Osteoblast (primary cell): ENCODE measurements around the gene DVL1. TPM values are rescaled to one million over a fixed set of nuclear protein-coding genes. Genes with fewer than 3 reads are reported as not detected.

Experiments
- DNase-seq: peaks from one replicate; pipeline ENCODE4 v3.0.0; 2011; ENCODE audit warnings: low spot score, mixed read lengths; ENCODE audit not compliant: insufficient read length; ENCODE audit errors: missing footprints
- H2AFZ ChIP-seq: 2 replicates; pipeline ENCODE4 v1.6.0; 2011; ENCODE audit warnings: mild to moderate bottlenecking, low read length
- H3K27ac ChIP-seq: 2 replicates; pipeline ENCODE4 v1.5.1; 2011; ENCODE audit warnings: mild to moderate bottlenecking, low read depth, low read length, moderate library complexity
- H3K27me3 ChIP-seq: 2 replicates; pipeline ENCODE4 v1.6.0; 2012; ENCODE audit warnings: mild to moderate bottlenecking, control low read depth, inconsistent platforms, low read length, moderate library complexity; ENCODE audit not compliant: insufficient read depth
- H3K36me3 ChIP-seq: 2 replicates; pipeline ENCODE4 v1.5.1; 2011; ENCODE audit warnings: mild to moderate bottlenecking, low read length, control low read depth, moderate library complexity; ENCODE audit not compliant: insufficient read depth
- H3K4me1 ChIP-seq: 2 replicates; pipeline ENCODE4 v1.5.1; 2011; ENCODE audit warnings: mild to moderate bottlenecking, low read length, control low read depth, moderate library complexity; ENCODE audit not compliant: insufficient read depth
- H3K4me2 ChIP-seq: 2 replicates; pipeline ENCODE4 v1.6.0; 2011; ENCODE audit warnings: mild to moderate bottlenecking, low read length; ENCODE audit not compliant: insufficient read depth
- H3K4me3 ChIP-seq: fragments of 200-600 bp; sonication (generic); 3 replicates; pipeline ENCODE4 v1.5.1; 2012; ENCODE audit warnings: mild to moderate bottlenecking, low read length, inconsistent platforms; ENCODE audit not compliant: insufficient read depth
- H3K79me2 ChIP-seq: 2 replicates; pipeline ENCODE4 v1.6.0; 2012; ENCODE audit warnings: mild to moderate bottlenecking, low read length, control low read depth, inconsistent platforms; ENCODE audit not compliant: insufficient read depth
- H3K9me3 ChIP-seq: 2 replicates; pipeline ENCODE4 v1.5.1; 2011; ENCODE audit warnings: low read depth, low read length, control low read depth
- H4K20me1 ChIP-seq: 2 replicates; pipeline ENCODE4 v1.6.0; 2012; ENCODE audit warnings: mild to moderate bottlenecking, low read length, control low read depth; ENCODE audit not compliant: insufficient read depth
- CTCF ChIP-seq: IDR thresholded peaks from 2 replicates; pipeline ENCODE4 v1.5.1; 2011; ENCODE audit warnings: mild to moderate bottlenecking, low read depth, low read length, moderate library complexity; ENCODE audit errors: extremely low read depth
- total RNA-seq: library from RNA; depleted of rRNA; stranded (reverse); fragments of >200 nt; gene quantifications from 2 replicates; pipeline ENCODE4 v1.2.3, GENCODE V29; 2012

The DVL1 gene
- total RNA-seq, 1 donor = 73.5 TPM

DNA sequence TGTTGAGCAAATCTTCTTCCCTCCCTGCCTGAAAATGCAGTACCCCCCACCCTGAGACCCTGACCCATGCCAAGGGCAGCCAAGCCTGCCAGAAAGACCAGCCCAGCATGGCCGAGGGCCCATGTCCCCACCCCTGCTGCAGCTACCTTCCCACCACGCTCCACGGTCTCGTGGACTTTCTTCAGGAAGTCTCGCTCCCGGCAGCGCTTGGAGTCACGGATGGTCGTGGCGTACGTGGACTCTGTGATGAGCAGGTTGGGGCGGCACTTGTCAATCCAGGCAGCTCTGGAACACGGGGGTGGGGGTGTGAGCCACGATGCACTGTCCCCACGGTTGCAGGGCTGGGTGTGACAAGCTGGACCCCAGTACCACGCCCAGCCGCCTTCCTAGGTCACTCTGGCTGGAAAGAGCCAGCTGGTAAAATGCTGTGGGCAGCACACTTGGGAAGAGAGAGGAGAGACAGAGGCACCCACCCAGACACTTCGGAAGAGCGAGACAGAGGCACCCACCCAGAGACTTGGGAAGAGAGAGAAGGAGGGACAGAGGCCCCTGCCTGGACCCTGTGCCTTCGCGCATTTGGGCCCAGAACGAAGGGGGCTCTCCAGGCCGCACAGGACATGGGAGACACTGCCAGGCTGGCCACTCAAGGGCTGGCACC, 34.4 kb downstream of the DVL1 start:
- H4K20me1 ChIP-seq = peaks cover 32% of the 10 kb centered on the region
- H3K27ac ChIP-seq = no peak overlapping the region
- DNase-seq = no peak
- H3K36me3 ChIP-seq = peaks cover 59% of the 10 kb centered on the region
- H3K9me3 ChIP-seq = no peaks in the 10 kb centered on the region
- H3K79me2 ChIP-seq = peaks cover 49% of the 10 kb centered on the region
- no peak overlapping the region for H3K4me3 ChIP-seq
- no peak overlapping the region for H2AFZ ChIP-seq
- no peaks in the 10 kb centered on the region for H3K27me3 ChIP-seq
- no peak overlapping the region for H3K4me2 ChIP-seq
- TF ChIP-seq CTCF = no peak
- peaks cover 10% of the 10 kb centered on the region for H3K4me1 ChIP-seq

GRCh38 chr1:1314237-1314586, 35.0 kb downstream of the DVL1 start:
- TF ChIP-seq CTCF = no peak
- Histone ChIP-seq H3K27ac (no peak overlapping the region), H4K20me1 (peaks cover 31% of the 10 kb centered on the region), H3K4me1 (peaks cover 13% of the 10 kb centered on the region), H3K9me3 (no peaks in the 10 kb centered on the region), H3K27me3 (no peaks in the 10 kb centered on the region), H2AFZ (no peak overlapping the region), H3K79me2 (peaks cover 49% of the 10 kb centered on the region), H3K36me3 (peaks cover 54% of the 10 kb centered on the region), H3K4me3 (no peak overlapping the region), H3K4me2 (no peak overlapping the region)
- DNase-seq = no peak

DNA sequence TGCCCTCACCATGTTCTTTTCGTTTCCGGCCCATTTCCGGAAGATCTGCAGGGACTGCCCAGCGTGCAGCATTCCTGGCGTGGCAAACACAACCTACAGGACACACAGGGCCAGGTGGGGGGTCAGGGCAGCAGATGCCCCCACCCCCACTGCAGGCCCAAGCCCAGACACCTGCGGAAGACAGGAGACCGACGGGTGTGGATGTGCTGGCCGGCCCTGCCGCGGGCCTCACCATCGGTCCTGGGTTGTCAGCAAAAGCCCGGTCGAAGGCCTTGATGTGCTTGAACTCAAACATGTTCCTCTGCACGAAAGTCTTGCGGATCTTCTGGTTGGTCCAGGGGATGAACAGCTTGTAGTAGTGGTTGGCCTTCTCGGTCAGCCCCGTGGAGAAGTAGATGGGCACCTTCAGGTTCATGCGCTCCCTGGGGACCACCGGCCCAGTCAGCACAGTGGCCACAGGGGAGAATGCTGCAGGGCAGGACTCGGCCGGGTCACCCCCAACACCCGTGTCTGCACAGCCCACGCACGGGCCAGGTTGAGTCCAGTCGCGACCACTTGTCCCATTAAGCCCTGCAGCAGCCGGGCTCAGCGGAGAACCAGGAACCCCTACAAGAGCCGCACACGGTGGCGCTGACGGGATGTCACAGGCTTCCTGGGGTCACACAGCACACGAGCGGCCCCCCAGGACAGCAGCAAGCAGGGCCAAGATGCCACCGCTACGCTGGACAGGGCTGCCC, 35.5 kb downstream of the DVL1 start:
- Histone ChIP-seq H4K20me1 (peaks cover 30% of the 10 kb centered on the region), H3K4me3 (no peak overlapping the region), H3K27me3 (no peaks in the 10 kb centered on the region), H3K4me2 (no peak overlapping the region), H3K4me1 (peaks cover 13% of the 10 kb centered on the region), H3K27ac (no peak overlapping the region), H2AFZ (no peak overlapping the region), H3K79me2 (peaks cover 49% of the 10 kb centered on the region), H3K9me3 (no peaks in the 10 kb centered on the region), H3K36me3 (peaks cover 52% of the 10 kb centered on the region)
- no peak for DNase-seq
- no peak for TF ChIP-seq CTCF

GRCh38 chr1:1312450-1313314, 36.5 kb downstream of the DVL1 start:
- Histone ChIP-seq H3K4me2 (no peak overlapping the region), H3K4me1 (peaks cover 5% of the 10 kb centered on the region), H4K20me1 (peaks cover 28% of the 10 kb centered on the region), H3K9me3 (no peaks in the 10 kb centered on the region), H3K79me2 (peaks cover 46% of the 10 kb centered on the region), H3K4me3 (no peak overlapping the region), H3K27ac (no peak overlapping the region), H3K27me3 (no peaks in the 10 kb centered on the region), H2AFZ (no peak overlapping the region), H3K36me3 (peaks cover 50% of the 10 kb centered on the region)
- no peak for DNase-seq
- TF ChIP-seq CTCF = no peak
